ENCODE data around the gene MMEL1.

GRCh38 chr1:2644591-2645101 is 11.8 kb upstream of the MMEL1 start:
- TF ChIP-seq CTCF (conservative IDR thresholded peaks at IDR 0.05) (no peak), ZFX (IDR thresholded peaks at IDR 0.05) (no peak)

Data from C4-2B (cell line).